Stimulated activated CD4-positive, alpha-beta T cell treated with anti-CD3 and anti-CD28 coated beads, Interleukin-2, amount 100 ng/mL, for 24 hours (primary cell): ENCODE measurements around the gene IMMP2L.
"Not testable (repeated sequence)": the region's sequence is repeated elsewhere in the genome, so short reads cannot be mapped to it uniquely, and the experiment has no call there.

ENCODE experiments used
- DNase-seq, 2 donors: peaks; one replicate each; pipeline ENCODE4 v3.0.0-alpha.2; 2020

Gene IMMP2L

GRCh38 chr7:111249807-111250206 is 312.5 kb downstream of the IMMP2L start:
- not testable (repeated sequence) for DNase-seq

- no peak for DNase-seq
Observed at GRCh38 chr7:111242141-111242755, 320.0 kb downstream of the IMMP2L start.

- no peak for DNase-seq
Observed at GRCh38 chr7:111240371-111240770, 321.9 kb downstream of the IMMP2L start.

GRCh38 chr7:111239437-111239836 is 322.9 kb downstream of the IMMP2L start:
- no peak for DNase-seq

GRCh38 chr7:111238886-111239285 is 323.4 kb downstream of the IMMP2L start:
- DNase-seq = no peak

- DNase-seq = no peak
Observed at GRCh38 chr7:111235709-111236108, 326.6 kb downstream of the IMMP2L start.

GRCh38 chr7:111232249-111233084 is 329.8 kb downstream of the IMMP2L start:
- no peak for DNase-seq

- DNase-seq = no peak
Observed at GRCh38 chr7:111229916-111230315, 332.4 kb downstream of the IMMP2L start.

- no peak for DNase-seq
Observed at GRCh38 chr7:111229181-111229740, 333.0 kb downstream of the IMMP2L start.

GRCh38 chr7:111228437-111228836 is 333.9 kb downstream of the IMMP2L start:
- no peak for DNase-seq

- DNase-seq = no peak
Observed at GRCh38 chr7:111226800-111227199, 335.5 kb downstream of the IMMP2L start.

- DNase-seq = no peak
Observed at GRCh38 chr7:111224354-111225231, 337.7 kb downstream of the IMMP2L start.

GRCh38 chr7:111223802-111224253 is 338.5 kb downstream of the IMMP2L start:
- no peak for DNase-seq

GRCh38 chr7:111215550-111215949 is 346.7 kb downstream of the IMMP2L start:
- no peak for DNase-seq

GRCh38 chr7:111212857-111213523 is 349.3 kb downstream of the IMMP2L start:
- DNase-seq = no peak

GRCh38 chr7:111210996-111211395 is 351.3 kb downstream of the IMMP2L start:
- DNase-seq = no peak

- no peak for DNase-seq
Observed at GRCh38 chr7:111210043-111210442, 352.2 kb downstream of the IMMP2L start.

GRCh38 chr7:111205251-111205650 is 357.0 kb downstream of the IMMP2L start:
- no peak for DNase-seq

GRCh38 chr7:111202321-111202720 is 360.0 kb downstream of the IMMP2L start:
- no peak for DNase-seq

GRCh38 chr7:111199643-111200042 is 362.6 kb downstream of the IMMP2L start:
- DNase-seq = no peak

- no peak for DNase-seq
Observed at GRCh38 chr7:111198255-111198654, 364.0 kb downstream of the IMMP2L start.

GRCh38 chr7:111196655-111197054 is 365.6 kb downstream of the IMMP2L start:
- DNase-seq = no peak
